IMR-90 (cell line): ENCODE results near the gene CIAO3. TPM values are rescaled to one million over a fixed set of nuclear protein-coding genes. Genes with fewer than 3 reads are reported as not detected.
A peak's percentile ranks its signal among the peaks of the same experiment; 100 is the strongest.

Source experiments
- ATAC-seq: fragments of 200-7000 bp; cut with Tn5 transposase; 2 replicates; pipeline ENCODE4 v1.9.1; 2020; ENCODE audit warnings: low read depth, mild to moderate bottlenecking, moderate library complexity
- BruUV-seq: library from RNA; stranded (reverse); fragments of 400-500 nt; replicated peaks from 2 replicates; lab custom pipeline; 2021; lab: Mats Ljungman, UMichigan
- CTCF ChIA-PET: fragments of 300-600 bp; formaldehyde crosslinking; extraction: SDS; loops from one replicate; lab custom pipeline; 2021; ENCODE audit warnings: antibody characterized with exemption; lab: Yijun Ruan, JAX
- POLR2A ChIA-PET: fragments of 300-600 bp; sonication (Branson Sonifier 250); formaldehyde crosslinking; loops from one replicate; lab custom pipeline; 2022; ENCODE audit warnings: antibody characterized with exemption; ENCODE audit not compliant: unreplicated experiment; lab: Charles Lee
- DNase-seq: peaks from one replicate; pipeline ENCODE4 v3.0.0; 2013
- H2AFZ ChIP-seq: replicated peaks from 2 replicates; pipeline ENCODE3; 2013; ENCODE audit warnings: low read length, mild to moderate bottlenecking; ENCODE audit not compliant: poor library complexity
- H2AK5ac ChIP-seq: 2 replicates; pipeline ENCODE4 v1.6.1; 2013; ENCODE audit warnings: low read depth, low read length, inconsistent platforms
- H2AK9ac ChIP-seq: replicated peaks from 2 replicates; pipeline ENCODE3; 2013; ENCODE audit warnings: mild to moderate bottlenecking, low read depth, low read length, moderate library complexity; ENCODE audit not compliant: poor library complexity
- H2BK120ac ChIP-seq: 2 replicates; pipeline ENCODE4 v1.6.1; 2013; ENCODE audit warnings: low read depth, low read length, inconsistent platforms
- H2BK15ac ChIP-seq: 3 replicates; pipeline ENCODE4 v1.6.1; 2013; ENCODE audit warnings: low read depth, low read length, inconsistent platforms
- H2BK20ac ChIP-seq: 2 replicates; pipeline ENCODE4 v1.6.1; 2013; ENCODE audit warnings: low read depth, mild to moderate bottlenecking, inconsistent platforms, low read length, moderate library complexity
- H2BK5ac ChIP-seq: 2 replicates; pipeline ENCODE4 v1.6.1; 2013; ENCODE audit warnings: mild to moderate bottlenecking, low read depth, low read length, inconsistent platforms; ENCODE audit not compliant: poor library complexity, severe bottlenecking
- H3K14ac ChIP-seq: replicated peaks from 2 replicates; pipeline ENCODE4 v1.6.1; 2013; ENCODE audit warnings: low read depth, low read length, inconsistent platforms
- H3K18ac ChIP-seq: 2 replicates; pipeline ENCODE4 v1.6.1; 2013; ENCODE audit warnings: low read depth, low read length, control low read depth
- H3K23ac ChIP-seq: 2 replicates; pipeline ENCODE4 v1.6.1; 2013; ENCODE audit warnings: low read depth, low read length, inconsistent platforms
- H3K27ac ChIP-seq: 2 replicates; pipeline ENCODE4 v1.5.1; 2013; ENCODE audit warnings: mild to moderate bottlenecking, control low read depth, low read length; ENCODE audit not compliant: insufficient read depth
- H3K27me3 ChIP-seq: 2 replicates; pipeline ENCODE4 v1.6.1; 2013; ENCODE audit warnings: low read length; ENCODE audit not compliant: control insufficient read depth, insufficient read depth
- H3K36me3 ChIP-seq: 2 replicates; pipeline ENCODE4 v1.6.1; 2013; ENCODE audit warnings: low read length, mixed read lengths; ENCODE audit not compliant: control insufficient read depth, insufficient read depth
- H3K4ac ChIP-seq: 2 replicates; pipeline ENCODE4 v1.6.1; 2013; ENCODE audit warnings: low read depth, low read length, inconsistent platforms
- H3K4me1 ChIP-seq: 2 replicates; pipeline ENCODE4 v1.6.1; 2013; ENCODE audit warnings: low read length, mixed read lengths; ENCODE audit not compliant: control insufficient read depth, insufficient read depth
- H3K4me2 ChIP-seq: 2 replicates; pipeline ENCODE4 v1.6.1; 2013; ENCODE audit warnings: low read depth, mild to moderate bottlenecking, control low read depth, low read length, moderate library complexity
- H3K4me3 ChIP-seq: 2 replicates; pipeline ENCODE4 v1.5.1; 2013; ENCODE audit warnings: low read depth, mild to moderate bottlenecking, control low read depth, low read length, moderate library complexity; ENCODE audit not compliant: insufficient read depth
- H3K56ac ChIP-seq: 2 replicates; pipeline ENCODE4 v1.6.1; 2013; ENCODE audit warnings: low read length, inconsistent platforms; ENCODE audit not compliant: insufficient read depth; ENCODE audit errors: extremely low read depth
- H3K79me1 ChIP-seq, 2 experiments: 2 replicates each; pipeline ENCODE4 v1.6.1; 2013; ENCODE audit warnings: low read length in 2 of 2, inconsistent platforms in 1 of 2, low read depth in 1 of 2
- H3K9ac ChIP-seq: 2 replicates; pipeline ENCODE4 v1.6.1; 2013; ENCODE audit warnings: low read depth, low read length, control low read depth
- H3K9me1 ChIP-seq: 2 replicates; pipeline ENCODE4 v1.6.1; 2013; ENCODE audit warnings: low read length, inconsistent platforms; ENCODE audit not compliant: insufficient read depth
- H3K9me3 ChIP-seq: 2 replicates; pipeline ENCODE4 v1.6.1; 2013; ENCODE audit warnings: low read length; ENCODE audit not compliant: control insufficient read depth, insufficient read depth
- H4K20me1 ChIP-seq: 2 replicates; pipeline ENCODE4 v1.6.1; 2013; ENCODE audit warnings: low read length, inconsistent platforms; ENCODE audit not compliant: insufficient read depth
- H4K5ac ChIP-seq: 2 replicates; pipeline ENCODE4 v1.6.1; 2013; ENCODE audit warnings: mild to moderate bottlenecking, low read depth, low read length, control low read depth
- H4K8ac ChIP-seq, 2 experiments: 2 replicates each; pipeline ENCODE4 v1.6.1; 2013; ENCODE audit warnings: low read depth in 2 of 2, low read length in 2 of 2, control low read depth in 1 of 2, inconsistent platforms in 1 of 2
- H4K91ac ChIP-seq: 2 replicates; pipeline ENCODE4 v1.6.1; 2013; ENCODE audit warnings: low read depth, low read length, inconsistent platforms; ENCODE audit not compliant: insufficient read depth
- BHLHE40 ChIP-seq: fragments of 150-350 bp; IDR thresholded peaks from 2 replicates; pipeline ENCODE4 v1.6.1; 2016; ENCODE audit warnings: mild to moderate bottlenecking, low read depth, low read length
- CEBPB ChIP-seq: IDR thresholded peaks from 2 replicates; pipeline ENCODE4 v1.6.1; 2012; ENCODE audit warnings: low read depth, low read length, improper control_type of control experiment
- CHD1 ChIP-seq: IDR thresholded peaks from 2 replicates; pipeline ENCODE4 v1.6.1; 2012; ENCODE audit warnings: low read depth, low read length, improper control_type of control experiment
- FOS ChIP-seq: fragments of 150-350 bp; IDR thresholded peaks from 2 replicates; pipeline ENCODE4 v1.6.1; 2016; ENCODE audit warnings: low read depth, low read length
- MAFK ChIP-seq: IDR thresholded peaks from 2 replicates; pipeline ENCODE4 v1.6.1; 2012; ENCODE audit warnings: low read depth, low read length, improper control_type of control experiment
- MAZ ChIP-seq: IDR thresholded peaks from 2 replicates; pipeline ENCODE4 v1.6.1; 2012; ENCODE audit warnings: low read depth, mild to moderate bottlenecking, low read length, improper control_type of control experiment, moderate library complexity, borderline replicate concordance
- MXI1 ChIP-seq: IDR thresholded peaks from 2 replicates; pipeline ENCODE4 v1.6.1; 2012; ENCODE audit warnings: low read depth, mild to moderate bottlenecking, low read length, moderate library complexity, borderline replicate concordance
- POLR2A ChIP-seq: IDR thresholded peaks from 2 replicates; pipeline ENCODE4 v1.6.1; 2012; ENCODE audit warnings: mild to moderate bottlenecking, low read depth, low read length
- RAD21 ChIP-seq: IDR thresholded peaks from 2 replicates; pipeline ENCODE4 v1.6.1; 2012; ENCODE audit warnings: low read length, improper control_type of control experiment
- SMC3 ChIP-seq: fragments of 150-350 bp; IDR thresholded peaks from 2 replicates; pipeline ENCODE4 v1.6.1; 2016; ENCODE audit warnings: low read depth, mild to moderate bottlenecking, antibody characterized with exemption, low read length, moderate library complexity
- WGBS, 2 experiments: methylation state at CpG; one replicate each; pipeline versions ENCODE4 v1.1.5 to v1.1.7; 2013; ENCODE audit warnings: missing lambda C conversion rate in 2 of 2; ENCODE audit not compliant: insufficient read length in 1 of 2; ENCODE audit errors: extremely low coverage in 2 of 2; 5-methylcytosine and 5-hydroxymethylcytosine counted together
- dilution Hi-C: fragments of 300-500 bp; cut with HindIII; formaldehyde crosslinking; loops from one replicate; pipeline ENCODE4 v1.14.3; 2018; ENCODE audit warnings: low sequenced_read_pairs; ENCODE audit not compliant: unreplicated experiment
- in situ Hi-C: fragments of 300-500 bp; cut with MboI; formaldehyde crosslinking; loops from 3 replicates; pipeline ENCODE4 v1.14.3; 2019; ENCODE audit warnings: low sequenced_read_pairs, inconsistent platforms, mixed read lengths
- intact Hi-C: fragments of 100-400 bp; cut with micrococcal nuclease; formaldehyde crosslinking; loops from 2 replicates; pipeline ENCODE4 v1.10.0; 2022
- polyA plus RNA-seq, 3 experiments: library from polyadenylated mRNA; depleted of rRNA; stranded (reverse); fragments of >200 nt; gene quantifications; 2 replicates each; pipeline ENCODE4 v1.2.3, GENCODE V29; 2012; ENCODE audit warnings: low replicate concordance in 1 of 3
- total RNA-seq: library from RNA; depleted of rRNA; stranded (reverse); fragments of >200 nt; gene quantifications from 2 replicates; pipeline ENCODE4 v1.2.3, GENCODE V29; 2012
- TF ChIP-seq, protein P1 (sequence below): conservative IDR thresholded peaks from 2 replicates; pipeline ENCODE4 v1.5.1; 2012; ENCODE audit warnings: mild to moderate bottlenecking, low read depth, low read length, improper control_type of control experiment
- TF ChIP-seq, protein P2 (sequence below): fragments of 150-350 bp; IDR thresholded peaks from 2 replicates; pipeline ENCODE4 v1.6.1; 2016; ENCODE audit warnings: low read depth, mild to moderate bottlenecking, low read length, moderate library complexity, borderline replicate concordance
- TF ChIP-seq, protein P3 (sequence below): fragments of 150-350 bp; IDR thresholded peaks from 2 replicates; pipeline ENCODE4 v1.6.1; 2017; ENCODE audit warnings: mild to moderate bottlenecking, antibody characterized with exemption, low read length, low read depth

CIAO3 gene
- total and polyA plus RNA-seq, 2 of the 4 experiments (the other 2 are of a cell fraction), result 17.0 to 20.2 TPM

DNA sequence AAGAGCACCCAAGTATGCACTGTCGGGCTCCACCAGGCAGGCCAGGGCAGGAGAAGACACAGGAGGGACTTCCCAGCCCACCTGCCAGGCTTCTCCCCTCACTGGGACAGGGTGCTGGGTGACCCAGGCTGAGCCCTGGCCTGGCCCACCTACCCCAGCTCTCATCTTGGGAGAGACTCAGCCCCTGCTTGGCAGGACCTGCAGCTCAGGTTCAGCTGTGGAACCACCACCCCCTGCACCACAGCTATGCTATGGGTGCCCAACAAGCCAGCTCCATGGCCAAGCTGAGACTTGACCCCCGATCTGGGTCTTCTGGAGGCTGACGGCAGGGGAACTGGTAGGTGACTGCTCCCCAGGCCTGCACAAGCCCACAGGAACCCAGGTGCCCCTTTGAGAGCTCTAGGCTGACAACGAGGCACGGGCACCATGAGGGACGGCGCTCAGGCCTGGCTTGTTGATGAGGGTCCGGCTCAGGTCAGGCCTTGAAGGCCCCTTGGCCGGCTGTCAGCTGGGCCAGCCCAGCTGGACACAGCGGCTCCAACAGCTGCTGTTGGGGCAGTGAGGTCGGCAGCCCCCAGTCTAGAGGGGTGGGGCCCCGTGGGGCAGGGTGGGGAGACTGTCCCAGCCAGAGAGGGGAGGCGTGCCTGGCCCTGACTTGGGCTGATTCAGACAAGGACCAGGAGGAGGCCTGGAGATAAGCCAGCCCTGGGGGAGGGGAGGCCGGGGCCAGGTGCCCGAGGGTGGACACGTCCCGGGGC lies 42.8 kb upstream of the CIAO3 start:
- H2AK5ac ChIP-seq, result no peak overlapping the region
- no peak overlapping the region for H3K4ac ChIP-seq
- H3K14ac ChIP-seq, result no peak overlapping the region; the same call in 1 of the 2 replicates
- 47% methylated on average over 6 of the region's 17 CpGs; no CpG with 5 or more reads in 1 of the 2 experiments for WGBS, 2 experiments
- no peak overlapping the region for H3K56ac ChIP-seq
- ChIA-PET POLR2A (no interaction called here), CTCF (interaction anchor here (0.9 kb wide), 1 partner anchor 71 kb away, joined by 3 read pairs; no protein-coding TSS in a partner anchor)
- no peak overlapping the region for H4K91ac ChIP-seq
- H4K20me1 ChIP-seq, result peaks cover 21% of the 10 kb centered on the region
- no peak overlapping the region for H2BK120ac ChIP-seq
- no peak overlapping the region for H2BK15ac ChIP-seq
- no peak overlapping the region for H3K4me2 ChIP-seq
- peaks cover 11% of the 10 kb centered on the region; the same call in 1 of the 2 replicates for H3K4me1 ChIP-seq
- no peak overlapping the region for H2BK5ac ChIP-seq
- H3K4me3 ChIP-seq, result no peak overlapping the region
- H3K23ac ChIP-seq, result no peak overlapping the region
- dilution Hi-C loops (no loop called here), intact Hi-C loops (no loop called here), in situ Hi-C loops (no loop called here)
- ATAC-seq (no peak), DNase-seq (peak; percentile 4)
- H2AK9ac ChIP-seq, result peak overlapping the region; percentile 82
- no peak overlapping the region for H3K27ac ChIP-seq
- H4K5ac ChIP-seq, result no peak overlapping the region
- no peak overlapping the region for H4K8ac ChIP-seq
- TF ChIP-seq CHD1 (no peak), FOS (no peak), MXI1 (no peak), POLR2A (no peak), CEBPB (no peak), MAFK (no peak), SMC3 (no peak), BHLHE40 (no peak), RAD21 (no peak), MAZ (no peak)
- TF ChIP-seq, protein P1, sequence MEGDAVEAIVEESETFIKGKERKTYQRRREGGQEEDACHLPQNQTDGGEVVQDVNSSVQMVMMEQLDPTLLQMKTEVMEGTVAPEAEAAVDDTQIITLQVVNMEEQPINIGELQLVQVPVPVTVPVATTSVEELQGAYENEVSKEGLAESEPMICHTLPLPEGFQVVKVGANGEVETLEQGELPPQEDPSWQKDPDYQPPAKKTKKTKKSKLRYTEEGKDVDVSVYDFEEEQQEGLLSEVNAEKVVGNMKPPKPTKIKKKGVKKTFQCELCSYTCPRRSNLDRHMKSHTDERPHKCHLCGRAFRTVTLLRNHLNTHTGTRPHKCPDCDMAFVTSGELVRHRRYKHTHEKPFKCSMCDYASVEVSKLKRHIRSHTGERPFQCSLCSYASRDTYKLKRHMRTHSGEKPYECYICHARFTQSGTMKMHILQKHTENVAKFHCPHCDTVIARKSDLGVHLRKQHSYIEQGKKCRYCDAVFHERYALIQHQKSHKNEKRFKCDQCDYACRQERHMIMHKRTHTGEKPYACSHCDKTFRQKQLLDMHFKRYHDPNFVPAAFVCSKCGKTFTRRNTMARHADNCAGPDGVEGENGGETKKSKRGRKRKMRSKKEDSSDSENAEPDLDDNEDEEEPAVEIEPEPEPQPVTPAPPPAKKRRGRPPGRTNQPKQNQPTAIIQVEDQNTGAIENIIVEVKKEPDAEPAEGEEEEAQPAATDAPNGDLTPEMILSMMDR, result no peak
- TF ChIP-seq, protein P2, sequence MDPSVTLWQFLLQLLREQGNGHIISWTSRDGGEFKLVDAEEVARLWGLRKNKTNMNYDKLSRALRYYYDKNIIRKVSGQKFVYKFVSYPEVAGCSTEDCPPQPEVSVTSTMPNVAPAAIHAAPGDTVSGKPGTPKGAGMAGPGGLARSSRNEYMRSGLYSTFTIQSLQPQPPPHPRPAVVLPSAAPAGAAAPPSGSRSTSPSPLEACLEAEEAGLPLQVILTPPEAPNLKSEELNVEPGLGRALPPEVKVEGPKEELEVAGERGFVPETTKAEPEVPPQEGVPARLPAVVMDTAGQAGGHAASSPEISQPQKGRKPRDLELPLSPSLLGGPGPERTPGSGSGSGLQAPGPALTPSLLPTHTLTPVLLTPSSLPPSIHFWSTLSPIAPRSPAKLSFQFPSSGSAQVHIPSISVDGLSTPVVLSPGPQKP, result no peak
- TF ChIP-seq, protein P3, sequence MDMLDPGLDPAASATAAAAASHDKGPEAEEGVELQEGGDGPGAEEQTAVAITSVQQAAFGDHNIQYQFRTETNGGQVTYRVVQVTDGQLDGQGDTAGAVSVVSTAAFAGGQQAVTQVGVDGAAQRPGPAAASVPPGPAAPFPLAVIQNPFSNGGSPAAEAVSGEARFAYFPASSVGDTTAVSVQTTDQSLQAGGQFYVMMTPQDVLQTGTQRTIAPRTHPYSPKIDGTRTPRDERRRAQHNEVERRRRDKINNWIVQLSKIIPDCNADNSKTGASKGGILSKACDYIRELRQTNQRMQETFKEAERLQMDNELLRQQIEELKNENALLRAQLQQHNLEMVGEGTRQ, result no peak
- H2BK20ac ChIP-seq, result no peak overlapping the region
- no peak overlapping the region for H3K18ac ChIP-seq
- H3K9ac ChIP-seq, result no peak overlapping the region
- no peak overlapping the region for H2AFZ ChIP-seq
- H3K36me3 ChIP-seq, result peaks cover 10% of the 10 kb centered on the region; the same call in 1 of the 2 replicates
- H3K79me1 ChIP-seq, result peaks cover 4 to 24% of the 10 kb centered on the region in 2 experiments; a peak in 1 of 4 replicates
- no TSS peak for BruUV-seq
- no peaks in the 10 kb centered on the region for H3K9me1 ChIP-seq
- no peaks in the 10 kb centered on the region for H3K9me3 ChIP-seq
- peaks cover 5% of the 10 kb centered on the region; the same call in 1 of the 2 replicates for H3K27me3 ChIP-seq
